GM12892 (cell line): ENCODE results near the gene XPA.

ENCODE experiments used
- POLR2A ChIP-seq: IDR thresholded peaks from 2 replicates; pipeline ENCODE4 v1.6.1; 2011; ENCODE audit warnings: low read depth, low read length, control low read depth
- TAF1 ChIP-seq: IDR thresholded peaks from 2 replicates; pipeline ENCODE4 v1.6.1; 2011; ENCODE audit warnings: low read depth, mild to moderate bottlenecking, control low read depth, low read length, borderline replicate concordance

DNA sequence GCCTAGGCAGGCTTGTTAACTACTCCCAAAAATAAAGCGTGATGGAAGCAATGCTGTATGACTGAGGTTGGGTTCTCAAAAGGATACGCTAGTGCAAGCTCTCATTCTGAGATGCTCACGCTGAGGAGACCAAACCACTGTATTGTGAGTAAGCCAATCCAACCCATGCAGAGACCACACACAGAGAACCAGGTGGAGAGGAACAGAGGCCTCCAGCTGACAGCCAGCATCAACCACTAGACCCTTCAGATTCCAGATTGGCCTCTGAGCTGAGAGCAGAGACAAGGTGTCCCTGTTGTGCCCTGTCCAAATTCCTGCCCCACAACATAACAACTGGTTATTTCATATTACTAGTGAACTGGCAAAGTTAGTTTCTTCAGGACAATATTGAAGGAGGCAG is 68.5 kb downstream of the XPA start:
- no peak for TF ChIP-seq POLR2A
- no peak for TF ChIP-seq TAF1
